HG03095 (cell line): ENCODE results near the gene MUC2.

Experiments
- ATAC-seq: cut with Tn5 transposase; IDR thresholded peaks from one replicate; pipeline ENCODE4 v1.9.1; 2021; ENCODE audit warnings: moderate library complexity; ENCODE audit not compliant: unreplicated experiment

MUC2 gene

DNA sequence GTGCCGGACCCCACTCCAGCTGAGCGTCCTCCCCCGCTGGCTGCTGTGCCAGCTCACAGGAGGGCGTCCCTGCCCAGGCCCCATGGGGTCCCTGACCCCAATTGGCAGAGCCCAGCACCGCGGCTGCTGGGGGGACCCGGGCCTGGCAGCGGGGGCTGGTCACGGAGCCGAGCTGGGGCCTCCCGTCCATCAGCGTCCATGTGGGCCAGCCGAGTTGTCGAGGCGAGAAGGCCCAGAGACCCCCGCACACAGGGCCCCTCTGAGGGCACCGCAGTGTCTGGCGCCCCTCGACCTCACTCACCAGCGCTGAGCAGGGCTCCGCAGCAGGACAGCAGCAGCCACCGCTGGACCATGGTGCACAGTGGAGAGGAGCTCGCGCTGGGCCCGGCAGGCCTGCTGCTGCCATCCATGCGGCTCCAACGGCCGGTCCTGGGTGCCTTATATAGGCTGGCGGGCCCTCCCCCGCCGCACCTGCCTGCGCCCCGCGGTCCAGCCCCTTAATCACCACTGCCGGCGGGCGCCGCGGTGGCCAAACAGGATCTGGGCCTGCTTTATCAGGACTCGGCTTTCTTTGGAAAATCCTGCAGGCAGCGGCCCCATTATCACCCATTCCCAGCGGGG lies 38.3 kb upstream of the MUC2 start, which contains the start of gene MUC6:
TSS of gene MUC6 (minus strand) at position 416 of the 621 bp plus-strand sequence. CDS start at position 353, 63 bp downstream.
- no peak for ATAC-seq

- no peak for ATAC-seq
These were observed 37.7 kb upstream of the MUC2 start for GRCh38 chr11:1036931-1037330.

DNA sequence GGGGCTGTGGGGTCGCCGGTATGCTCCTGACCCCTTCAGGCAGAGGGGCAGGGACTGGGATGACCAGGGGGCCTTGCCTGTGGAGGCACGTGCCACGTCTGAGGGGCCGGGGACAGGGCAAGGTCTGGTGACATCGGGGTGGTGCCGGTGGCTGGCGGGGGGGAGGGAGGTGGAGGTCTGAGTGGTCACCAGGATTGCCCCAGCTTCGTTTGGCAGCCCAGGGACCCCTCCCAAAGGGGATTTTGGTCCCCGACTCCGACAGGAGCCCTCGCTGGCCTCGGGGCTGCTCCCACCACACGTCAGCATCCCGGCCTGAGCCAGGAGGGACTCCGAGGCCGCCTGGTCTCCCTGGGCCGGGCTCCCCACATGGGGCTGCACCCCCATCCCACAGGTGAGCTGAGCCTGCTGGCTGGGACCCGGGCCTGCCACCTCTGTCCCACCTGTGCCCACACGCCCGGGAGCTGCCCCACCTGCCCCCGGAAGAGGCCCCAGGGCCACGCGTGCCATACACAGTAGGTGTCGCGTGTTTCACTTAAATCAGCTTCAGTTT lies 37.1 kb upstream of the MUC2 start:
- no peak for ATAC-seq

- ATAC-seq, result no peak
These were observed 36.3 kb upstream of the MUC2 start for GRCh38 chr11:1038361-1038760.

DNA sequence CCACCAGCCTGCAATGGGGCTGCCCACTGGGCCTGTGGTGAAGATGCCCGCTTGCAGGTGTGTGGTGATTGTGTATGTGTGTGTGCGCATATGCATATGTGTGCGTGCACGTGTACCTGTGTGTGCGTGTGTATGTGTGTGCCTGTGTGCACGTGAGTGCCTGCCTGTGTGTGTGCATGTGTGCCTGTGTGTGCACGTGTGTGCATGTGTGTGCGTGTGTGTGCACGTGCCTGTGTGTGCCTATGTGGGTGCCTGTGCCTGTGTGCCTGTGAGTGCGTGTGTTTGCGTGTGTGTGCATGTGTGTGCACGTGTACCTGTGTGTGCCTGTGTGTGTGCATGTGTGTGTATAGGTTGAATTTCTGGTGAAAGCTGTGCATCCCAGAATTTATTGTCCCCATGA lies 35.8 kb upstream of the MUC2 start:
- ATAC-seq, result no peak

GRCh38 chr11:1039481-1040427 lies 34.9 kb upstream of the MUC2 start:
- no peak for ATAC-seq

DNA sequence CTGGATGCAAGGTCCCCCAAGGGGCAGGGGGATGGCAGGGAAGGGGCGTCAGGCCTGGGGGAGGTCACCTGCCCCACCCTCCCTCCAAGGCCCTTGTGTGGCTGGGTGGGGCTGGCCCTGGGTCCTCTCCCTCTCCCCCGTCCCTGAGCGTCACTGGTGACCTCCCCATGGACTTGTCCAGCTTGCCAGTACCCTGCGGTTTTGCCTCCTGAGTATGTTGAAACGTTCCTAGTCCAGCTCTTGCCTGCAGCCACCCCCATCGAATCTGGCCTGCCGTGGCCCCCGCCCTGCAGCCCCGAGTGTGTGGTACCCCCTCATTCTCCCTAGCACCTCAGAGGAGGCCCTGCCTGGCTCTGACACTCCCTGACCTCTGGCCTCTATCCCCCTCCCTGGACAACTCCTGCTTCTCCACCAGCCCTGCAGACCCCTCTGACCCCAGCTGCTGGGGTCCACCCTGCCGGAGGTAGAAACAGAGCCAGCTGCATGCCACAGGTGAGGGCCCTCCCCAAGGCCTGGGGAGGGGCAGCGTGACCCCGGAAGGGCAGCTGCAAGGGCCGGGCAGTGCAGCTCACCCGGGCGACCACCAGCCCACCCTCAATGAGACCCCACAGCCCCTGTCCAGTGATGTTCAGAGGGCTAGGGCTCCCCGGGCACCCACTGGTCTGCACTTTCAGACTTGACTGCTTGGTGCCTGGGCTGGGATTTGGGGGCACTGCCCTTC lies 34.1 kb upstream of the MUC2 start:
- ATAC-seq, result no peak

- no peak for ATAC-seq
These were observed 33.6 kb upstream of the MUC2 start for GRCh38 chr11:1041149-1041467.

GRCh38 chr11:1041471-1041870 lies 33.2 kb upstream of the MUC2 start:
- no peak for ATAC-seq

DNA sequence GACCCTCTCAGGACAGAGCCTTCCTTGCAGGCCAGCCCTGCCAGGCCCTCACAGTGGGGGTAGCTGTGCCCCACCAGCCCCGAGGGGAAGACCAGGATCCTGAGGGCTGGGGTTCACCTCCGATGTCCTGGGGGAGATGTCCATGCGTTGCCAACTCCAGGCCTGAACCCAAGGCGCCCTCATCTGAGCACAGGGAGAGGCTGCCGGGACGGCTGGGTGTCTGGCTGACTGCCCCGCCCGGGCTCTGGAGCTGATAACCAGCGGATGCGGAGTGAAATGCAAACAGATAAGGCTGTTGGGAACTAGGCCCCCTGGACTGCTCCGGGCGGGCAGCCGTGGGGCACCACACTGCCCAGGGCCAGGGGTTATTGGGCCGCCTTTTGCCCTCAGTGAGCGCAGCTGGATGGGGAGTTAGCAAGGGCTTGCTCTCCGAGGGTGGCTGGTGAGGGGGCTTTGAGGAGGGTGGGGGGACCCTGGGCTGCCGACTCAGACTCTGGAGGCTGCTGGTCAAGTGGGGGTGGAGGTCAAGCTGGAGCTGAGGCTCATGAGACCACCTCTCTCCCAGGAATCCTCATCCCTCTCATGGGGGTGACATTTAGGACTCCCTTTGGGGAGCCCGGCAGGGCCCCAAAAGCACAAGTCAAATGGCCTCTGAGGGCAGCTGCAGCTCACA lies 32.6 kb upstream of the MUC2 start:
- ATAC-seq, result no peak

DNA sequence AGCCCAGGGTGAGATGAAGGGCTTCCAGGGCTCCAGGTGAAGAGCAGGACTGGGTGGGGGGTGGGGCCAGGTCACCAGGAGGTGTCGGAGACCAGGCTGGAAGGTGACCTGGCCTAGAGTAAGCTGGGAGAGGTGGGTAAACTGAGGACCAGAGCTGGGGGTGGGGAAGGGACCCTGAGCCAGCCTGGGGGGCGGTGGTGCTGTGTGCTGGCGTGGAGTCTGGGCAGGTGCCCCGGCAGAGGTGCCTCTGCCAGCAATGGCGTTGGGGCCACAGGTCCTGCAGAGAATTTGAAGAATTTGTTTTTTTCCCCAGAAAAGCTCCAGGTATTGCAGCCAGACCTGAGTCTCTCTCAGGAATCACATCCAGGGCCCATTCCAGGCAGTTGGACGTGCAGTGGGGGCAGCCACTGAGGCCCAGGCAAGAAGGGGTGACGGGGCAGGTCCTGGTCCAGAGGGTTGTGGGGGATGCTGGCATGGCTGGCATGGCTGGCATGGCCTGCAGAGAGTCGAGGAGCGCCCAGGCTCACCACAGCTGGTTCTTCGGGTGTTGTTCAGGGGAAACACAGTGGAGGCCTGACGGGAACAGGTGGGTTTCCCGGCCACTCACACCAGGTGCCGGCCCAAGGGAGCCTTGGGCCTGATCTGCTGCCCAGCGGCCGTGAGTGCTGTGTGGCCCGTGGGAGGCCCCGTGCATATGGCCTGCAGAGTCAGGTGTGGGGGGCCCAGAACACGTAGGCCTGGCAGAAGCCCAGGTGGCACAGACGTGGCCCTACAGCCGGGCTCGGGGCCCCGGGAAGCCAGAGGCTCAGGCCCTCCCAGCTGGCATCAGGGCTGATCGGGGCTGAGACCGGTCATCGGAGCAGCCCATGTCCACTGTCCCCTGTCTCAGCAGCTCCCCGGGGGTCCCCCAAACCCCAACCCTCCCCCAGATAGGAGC lies 31.8 kb upstream of the MUC2 start:
- no peak for ATAC-seq

GRCh38 chr11:1043563-1044096 lies 31.0 kb upstream of the MUC2 start:
- no peak for ATAC-seq

DNA sequence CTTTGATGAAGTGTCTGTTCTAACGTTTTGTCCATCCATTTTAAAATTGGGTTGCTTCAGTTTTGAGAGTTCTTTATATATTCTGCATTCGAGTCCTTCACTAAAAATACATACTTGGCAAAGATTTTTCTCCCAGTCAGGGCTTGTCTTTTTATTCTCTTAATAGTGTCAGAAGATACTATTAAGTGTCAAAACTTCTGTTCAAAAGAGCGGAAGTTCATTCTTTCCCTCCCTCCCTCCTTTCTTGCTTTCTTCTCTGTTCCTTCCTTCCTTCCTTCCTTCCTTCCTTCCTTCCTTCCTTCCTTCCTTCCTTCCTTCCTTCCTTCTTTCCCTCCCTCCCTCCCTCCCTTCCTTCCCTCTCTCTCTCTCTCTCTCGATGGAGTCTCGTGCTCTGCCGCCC lies 30.5 kb upstream of the MUC2 start:
- no peak for ATAC-seq

- no peak for ATAC-seq
These were observed 27.0 kb upstream of the MUC2 start for GRCh38 chr11:1047595-1048156.

DNA sequence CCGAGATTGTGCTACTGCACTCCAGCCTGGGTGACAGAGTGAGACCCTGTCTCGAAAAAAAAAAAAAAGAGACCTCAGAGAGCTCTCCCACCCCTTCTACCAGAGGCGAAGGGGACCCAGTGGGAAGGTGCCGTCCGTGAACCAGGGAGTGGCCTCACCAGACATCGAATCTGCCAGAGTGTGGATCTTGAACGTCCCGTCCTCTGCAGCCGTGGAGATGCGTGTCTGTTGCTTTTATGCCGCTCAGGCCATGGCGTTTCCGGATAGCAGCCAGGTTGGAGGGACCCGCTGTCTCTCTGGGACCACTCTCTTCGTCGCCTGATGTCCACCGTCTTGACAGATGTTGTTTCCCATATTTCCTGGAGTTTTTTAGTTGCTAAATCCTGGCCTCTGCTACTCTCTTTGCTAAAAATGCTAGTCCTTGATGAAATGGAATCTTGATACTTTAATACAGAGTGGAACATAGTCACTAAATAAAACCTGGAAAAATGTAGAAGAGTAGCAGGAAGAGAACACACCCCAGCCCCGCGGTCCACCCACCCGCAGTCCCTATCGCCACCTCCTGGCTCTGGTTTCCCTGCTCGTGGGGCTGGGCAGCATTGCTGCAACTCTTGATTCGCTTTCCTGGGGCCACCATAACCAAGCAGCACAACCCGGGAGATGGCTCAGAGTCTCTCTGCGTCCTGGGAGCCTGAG lies 26.2 kb upstream of the MUC2 start:
- no peak for ATAC-seq

GRCh38 chr11:1049071-1049405 lies 25.6 kb upstream of the MUC2 start:
- ATAC-seq, result no peak

DNA sequence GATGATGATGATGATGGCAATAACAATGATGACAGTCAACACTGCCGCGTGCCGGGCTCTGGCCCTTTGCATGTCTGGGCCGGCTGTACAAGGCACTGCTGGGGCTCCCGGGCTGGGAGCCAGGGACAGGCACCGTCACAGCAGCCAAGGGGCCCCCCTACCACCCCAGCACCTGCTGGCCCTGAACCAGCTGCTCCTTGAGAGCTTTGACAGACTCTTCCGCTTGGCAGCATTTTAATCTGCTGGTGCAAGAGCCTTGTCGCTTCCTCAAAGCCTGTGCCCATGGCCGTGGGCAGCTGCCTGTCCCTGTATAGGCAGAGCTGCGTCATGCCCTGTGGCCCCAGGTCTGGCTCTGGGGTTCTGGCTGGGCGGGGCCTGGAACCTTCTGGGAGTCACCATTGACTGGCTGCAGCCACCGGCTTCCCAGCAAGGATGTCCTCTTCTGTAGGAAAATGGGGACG lies 25.2 kb upstream of the MUC2 start:
- no peak for ATAC-seq

GRCh38 chr11:1049911-1050580 lies 24.6 kb upstream of the MUC2 start:
- no peak for ATAC-seq
